SK-N-SH treated with all-trans-retinoic acid at 6 μM for 48 hours (cell line): ENCODE measurements around the gene RETREG1.

ENCODE experiments used
- ATAC-seq: fragments of 200-7000 bp; cut with Tn5 transposase; 3 replicates; pipeline ENCODE4 v1.9.1; 2020; ENCODE audit warnings: mild to moderate bottlenecking, moderate library complexity
- ARNTL ChIP-seq: fragments of 450-650 bp; formaldehyde crosslinking; IDR thresholded peaks from 2 replicates; pipeline ENCODE4 v1.5.0; 2020; ENCODE audit warnings: low read depth, mild to moderate bottlenecking, moderate library complexity, borderline replicate concordance
- BACH2 ChIP-seq: fragments of 250-450 bp; sonication (Bioruptor Pico); IDR thresholded peaks from 2 replicates; pipeline ENCODE4 v1.9.0; 2021; ENCODE audit warnings: mild to moderate bottlenecking, borderline replicate concordance
- ESRRG ChIP-seq: fragments of 250-450 bp; sonication (Bioruptor Pico); IDR thresholded peaks from 2 replicates; pipeline ENCODE4 v1.6.1; 2021; ENCODE audit warnings: mild to moderate bottlenecking
- GLIS3 ChIP-seq: fragments of 250-450 bp; sonication (Bioruptor Pico); IDR thresholded peaks from 2 replicates; pipeline ENCODE4 v1.5.0; 2020; ENCODE audit warnings: mild to moderate bottlenecking, moderate library complexity
- ISL1 ChIP-seq: fragments of 250-450 bp; sonication (Bioruptor Pico); IDR thresholded peaks from 2 replicates; pipeline ENCODE4 v2.1.2; 2022; ENCODE audit warnings: mild to moderate bottlenecking, moderate library complexity
- PATZ1 ChIP-seq: fragments of 250-450 bp; sonication (Bioruptor Pico); IDR thresholded peaks from 2 replicates; pipeline ENCODE4 v1.8.0; 2020; ENCODE audit warnings: mild to moderate bottlenecking, moderate library complexity, borderline replicate concordance
- POU6F1 ChIP-seq: fragments of 250-450 bp; sonication (Bioruptor Pico); IDR thresholded peaks from 2 replicates; pipeline ENCODE4 v1.8.0; 2021; ENCODE audit warnings: low read depth, mild to moderate bottlenecking, moderate library complexity, borderline replicate concordance
- PPARA ChIP-seq: fragments of 250-450 bp; sonication (Bioruptor Pico); IDR thresholded peaks from 2 replicates; pipeline ENCODE4 v1.5.0; 2020; ENCODE audit warnings: mild to moderate bottlenecking, borderline replicate concordance
- RARB ChIP-seq: fragments of 250-450 bp; sonication (Bioruptor Pico); IDR thresholded peaks from 2 replicates; pipeline ENCODE4 v1.8.0; 2021; ENCODE audit warnings: mild to moderate bottlenecking, moderate library complexity
- SNAI2 ChIP-seq: fragments of 250-450 bp; sonication (Bioruptor Pico); IDR thresholded peaks from 2 replicates; pipeline ENCODE4 v1.5.0; 2020; ENCODE audit warnings: mild to moderate bottlenecking, moderate library complexity
- TOX ChIP-seq: fragments of 250-450 bp; sonication (Bioruptor Pico); IDR thresholded peaks from 2 replicates; pipeline ENCODE4 v1.8.0; 2021; ENCODE audit warnings: mild to moderate bottlenecking, moderate library complexity, borderline replicate concordance
- TSHZ2 ChIP-seq: fragments of 250-450 bp; sonication (Bioruptor Pico); IDR thresholded peaks from 2 replicates; pipeline ENCODE4 v1.5.0; 2020; ENCODE audit warnings: mild to moderate bottlenecking, moderate library complexity
- ZC3H10 ChIP-seq: fragments of 250-450 bp; sonication (Bioruptor Pico); IDR thresholded peaks from 2 replicates; pipeline ENCODE4 v1.5.1; 2021; ENCODE audit warnings: mild to moderate bottlenecking, moderate library complexity
- ZFP3 ChIP-seq: fragments of 250-450 bp; sonication (Bioruptor Pico); IDR thresholded peaks from 2 replicates; pipeline ENCODE4 v1.5.0; 2020; ENCODE audit warnings: mild to moderate bottlenecking, moderate library complexity
- ZFP30 ChIP-seq: fragments of 450-650 bp; formaldehyde crosslinking; IDR thresholded peaks from 2 replicates; pipeline ENCODE4 v1.5.0; 2022; ENCODE audit warnings: mild to moderate bottlenecking, moderate library complexity
- ZNF565 ChIP-seq: fragments of 450-650 bp; formaldehyde crosslinking; conservative IDR thresholded peaks from 2 replicates; pipeline ENCODE4 v1.5.0; 2020; ENCODE audit warnings: low read depth, mild to moderate bottlenecking, moderate library complexity
- ZNF70 ChIP-seq: fragments of 450-650 bp; formaldehyde crosslinking; IDR thresholded peaks from 2 replicates; pipeline ENCODE4 v1.5.0; 2020; ENCODE audit warnings: mild to moderate bottlenecking, moderate library complexity
- ZNF8 ChIP-seq: fragments of 450-650 bp; formaldehyde crosslinking; IDR thresholded peaks from 2 replicates; pipeline ENCODE4 v1.5.0; 2020; ENCODE audit warnings: mild to moderate bottlenecking, moderate library complexity
- TF ChIP-seq, protein P1 (sequence below): fragments of 250-450 bp; sonication (Bioruptor Pico); IDR thresholded peaks from 2 replicates; pipeline ENCODE4 v1.5.1; 2020; ENCODE audit warnings: low read depth, mild to moderate bottlenecking, moderate library complexity
- TF ChIP-seq, protein P2 (sequence below): fragments of 250-450 bp; sonication (Bioruptor Pico); IDR thresholded peaks from 2 replicates; pipeline ENCODE4 v1.5.1; 2021; ENCODE audit warnings: mild to moderate bottlenecking, moderate library complexity

RETREG1 gene

GRCh38 chr5:16595881-16596580, 20.8 kb downstream of the RETREG1 start:
- ATAC-seq, result no peak
- TF ChIP-seq, protein P1, sequence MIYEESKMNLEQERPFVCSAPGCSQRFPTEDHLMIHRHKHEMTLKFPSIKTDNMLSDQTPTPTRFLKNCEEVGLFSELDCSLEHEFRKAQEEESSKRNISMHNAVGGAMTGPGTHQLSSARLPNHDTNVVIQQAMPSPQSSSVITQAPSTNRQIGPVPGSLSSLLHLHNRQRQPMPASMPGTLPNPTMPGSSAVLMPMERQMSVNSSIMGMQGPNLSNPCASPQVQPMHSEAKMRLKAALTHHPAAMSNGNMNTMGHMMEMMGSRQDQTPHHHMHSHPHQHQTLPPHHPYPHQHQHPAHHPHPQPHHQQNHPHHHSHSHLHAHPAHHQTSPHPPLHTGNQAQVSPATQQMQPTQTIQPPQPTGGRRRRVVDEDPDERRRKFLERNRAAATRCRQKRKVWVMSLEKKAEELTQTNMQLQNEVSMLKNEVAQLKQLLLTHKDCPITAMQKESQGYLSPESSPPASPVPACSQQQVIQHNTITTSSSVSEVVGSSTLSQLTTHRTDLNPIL (CRISPR knock-in tag), result no peak
- no peak for TF ChIP-seq ESRRG (CRISPR knock-in tag)
- TF ChIP-seq, protein P2, sequence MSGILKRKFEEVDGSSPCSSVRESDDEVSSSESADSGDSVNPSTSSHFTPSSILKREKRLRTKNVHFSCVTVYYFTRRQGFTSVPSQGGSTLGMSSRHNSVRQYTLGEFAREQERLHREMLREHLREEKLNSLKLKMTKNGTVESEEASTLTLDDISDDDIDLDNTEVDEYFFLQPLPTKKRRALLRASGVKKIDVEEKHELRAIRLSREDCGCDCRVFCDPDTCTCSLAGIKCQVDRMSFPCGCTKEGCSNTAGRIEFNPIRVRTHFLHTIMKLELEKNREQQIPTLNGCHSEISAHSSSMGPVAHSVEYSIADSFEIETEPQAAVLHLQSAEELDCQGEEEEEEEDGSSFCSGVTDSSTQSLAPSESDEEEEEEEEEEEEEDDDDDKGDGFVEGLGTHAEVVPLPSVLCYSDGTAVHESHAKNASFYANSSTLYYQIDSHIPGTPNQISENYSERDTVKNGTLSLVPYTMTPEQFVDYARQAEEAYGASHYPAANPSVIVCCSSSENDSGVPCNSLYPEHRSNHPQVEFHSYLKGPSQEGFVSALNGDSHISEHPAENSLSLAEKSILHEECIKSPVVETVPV, result no peak
- TF ChIP-seq TOX, result no peak
- TF ChIP-seq PPARA (CRISPR knock-in tag), result no peak
- TF ChIP-seq ZNF565 (CRISPR knock-in tag), result no peak
- TF ChIP-seq, all 23 proteins: peak for 0

DNA sequence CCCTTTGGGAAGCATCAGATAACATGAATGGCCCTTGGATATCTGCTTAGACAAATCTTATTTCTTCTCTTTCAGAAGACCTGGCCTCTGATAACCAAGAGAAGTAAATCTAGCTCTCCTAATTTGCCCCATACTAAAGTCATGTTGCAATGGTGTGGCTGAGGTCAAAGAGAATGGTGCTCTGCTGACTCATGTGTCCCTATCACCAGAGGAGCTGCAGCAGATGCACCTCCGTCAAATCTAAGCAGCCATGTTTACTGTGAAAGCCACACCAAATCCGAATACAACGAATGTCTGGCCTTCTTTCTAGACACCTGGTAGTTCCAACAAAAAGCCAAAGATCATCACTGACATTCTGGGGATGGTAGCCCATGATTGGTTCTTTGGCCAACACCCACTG, 23.2 kb downstream of the RETREG1 start:
- TF ChIP-seq TOX (no peak), PATZ1 (CRISPR knock-in tag) (no peak), RARB (no peak), ZNF8 (no peak), GLIS3 (no peak), ZC3H10 (CRISPR knock-in tag) (no peak), POU6F1 (CRISPR knock-in tag) (no peak), SNAI2 (CRISPR knock-in tag) (no peak), ZFP30 (CRISPR knock-in tag) (no peak), ZNF70 (CRISPR knock-in tag) (no peak), ISL1 (no peak), TSHZ2 (CRISPR knock-in tag) (no peak), ZNF565 (CRISPR knock-in tag) (no peak)
- TF ChIP-seq, all 23 proteins: peak for 0
- ATAC-seq, result no peak

DNA sequence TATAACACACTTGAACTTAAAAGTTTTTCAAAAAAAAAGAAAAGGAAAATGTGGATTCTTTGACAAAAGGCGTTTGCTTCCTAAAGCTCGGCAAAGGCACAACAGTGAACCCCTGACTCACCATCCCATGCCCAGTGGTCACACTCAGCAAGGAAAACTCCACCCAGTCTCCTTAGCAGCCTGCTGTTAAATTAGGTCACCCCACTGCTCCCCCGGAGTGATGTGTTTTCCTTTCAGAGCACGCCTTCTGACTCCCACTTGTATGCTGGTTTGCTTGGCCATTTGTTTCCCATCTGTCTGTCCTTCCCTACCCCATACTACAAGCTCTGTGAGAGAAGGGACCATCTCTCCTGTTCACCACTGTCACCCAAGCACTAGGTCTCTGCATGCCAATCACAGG, 23.8 kb downstream of the RETREG1 start:
- no peak for ATAC-seq
- no peak for TF ChIP-seq ZC3H10 (CRISPR knock-in tag)
- TF ChIP-seq ARNTL (CRISPR knock-in tag), result no peak
- no peak for TF ChIP-seq ZNF8
- no peak for TF ChIP-seq ZFP3 (CRISPR knock-in tag)
- TF ChIP-seq PPARA (CRISPR knock-in tag), result no peak
- TF ChIP-seq TOX, result no peak
- no peak for TF ChIP-seq PATZ1 (CRISPR knock-in tag)
- no peak for TF ChIP-seq BACH2 (CRISPR knock-in tag)
- TF ChIP-seq ZNF565 (CRISPR knock-in tag), result no peak
- TF ChIP-seq, protein P1 (CRISPR knock-in tag), result no peak
- no peak for TF ChIP-seq RARB
- no peak for TF ChIP-seq TSHZ2 (CRISPR knock-in tag)
- TF ChIP-seq SNAI2 (CRISPR knock-in tag), result no peak
